Tibial nerve (tissue), 4 donors: ENCODE results near the gene CACNA1B. TPM values are rescaled to one million over a fixed set of nuclear protein-coding genes. Genes with fewer than 3 reads are reported as not detected.

Experiments used
- DNase-seq, 2 donors: peaks; one replicate each; pipeline ENCODE4 v3.0.0-alpha.2; 2019; ENCODE audit warnings: low spot score in 2 of 2
- H3K27ac ChIP-seq, 4 donors: fragments of 200-600 bp; sonication (generic) in 3 of 4; one replicate each; pipeline ENCODE4 v1.5.1; 2017 to 2019; ENCODE audit warnings: mild to moderate bottlenecking in 1 of 4
- H3K27me3 ChIP-seq, 2 donors: fragments of 200-600 bp; sonication (generic) in 1 of 2; one replicate each; pipeline versions ENCODE4 v1.5.1 to v1.6.0; 2017 to 2019
- H3K36me3 ChIP-seq, 3 donors: fragments of 200-600 bp; sonication (generic); one replicate each; pipeline ENCODE4 v1.5.1; 2018 to 2019
- H3K4me1 ChIP-seq, 4 donors: fragments of 200-600 bp; sonication (generic) in 3 of 4; one replicate each; pipeline ENCODE4 v1.5.1; 2017 to 2019
- H3K4me3 ChIP-seq, 4 donors: fragments of 200-600 bp; sonication (generic) in 3 of 4; one replicate each; pipeline ENCODE4 v1.5.1; 2017 to 2019; ENCODE audit warnings: mild to moderate bottlenecking in 1 of 4, moderate library complexity in 1 of 4
- H3K9me3 ChIP-seq, 4 donors: fragments of 200-600 bp; sonication (generic) in 3 of 4; one replicate each; pipeline ENCODE4 v1.5.1; 2017 to 2019
- CTCF ChIP-seq, 5 experiments: fragments of 200-600 bp in 3 of 5; fragments of 450-650 bp in 2 of 5; sonication (generic) in 3 of 5; IDR thresholded peaks; one replicate each; pipeline ENCODE4 v1.5.1; 2016 to 2019; ENCODE audit warnings: antibody characterized with exemption in 5 of 5, mild to moderate bottlenecking in 3 of 5, moderate library complexity in 2 of 5
- EP300 ChIP-seq, 2 donors: sonication (generic); formaldehyde crosslinking; IDR thresholded peaks; one replicate each; pipeline ENCODE4 v1.6.1; 2017; ENCODE audit warnings: antibody characterized with exemption in 2 of 2, mild to moderate bottlenecking in 1 of 2
- POLR2A ChIP-seq, 2 donors: fragments of 450-650 bp; IDR thresholded peaks; one replicate each; pipeline ENCODE4 v1.6.1; 2017; ENCODE audit warnings: antibody characterized with exemption in 2 of 2, mild to moderate bottlenecking in 2 of 2, moderate library complexity in 2 of 2
- WGBS, 2 donors: methylation state at CpG; one replicate each; pipeline ENCODE4 v1.1.5; 2018; 5-methylcytosine and 5-hydroxymethylcytosine counted together
- total RNA-seq, 4 donors: library from RNA; depleted of rRNA; stranded (reverse); fragments of >200 nt; gene quantifications; one replicate each; pipeline ENCODE4 v1.1.0, GENCODE V29; 2016

CACNA1B gene
- total RNA-seq, 4 donors from 2014 or later: under 0.01 TPM; not detected in 2

GRCh38 chr9:138100711-138101350 lies 223.2 kb downstream of the CACNA1B start:
- WGBS, 2 donors: 79 to 81% methylated on average over 29 to 30 of the region's 30 CpGs
- H3K27me3 ChIP-seq: no peaks in the 10 kb centered on the region
- DNase-seq: no peak

DNA sequence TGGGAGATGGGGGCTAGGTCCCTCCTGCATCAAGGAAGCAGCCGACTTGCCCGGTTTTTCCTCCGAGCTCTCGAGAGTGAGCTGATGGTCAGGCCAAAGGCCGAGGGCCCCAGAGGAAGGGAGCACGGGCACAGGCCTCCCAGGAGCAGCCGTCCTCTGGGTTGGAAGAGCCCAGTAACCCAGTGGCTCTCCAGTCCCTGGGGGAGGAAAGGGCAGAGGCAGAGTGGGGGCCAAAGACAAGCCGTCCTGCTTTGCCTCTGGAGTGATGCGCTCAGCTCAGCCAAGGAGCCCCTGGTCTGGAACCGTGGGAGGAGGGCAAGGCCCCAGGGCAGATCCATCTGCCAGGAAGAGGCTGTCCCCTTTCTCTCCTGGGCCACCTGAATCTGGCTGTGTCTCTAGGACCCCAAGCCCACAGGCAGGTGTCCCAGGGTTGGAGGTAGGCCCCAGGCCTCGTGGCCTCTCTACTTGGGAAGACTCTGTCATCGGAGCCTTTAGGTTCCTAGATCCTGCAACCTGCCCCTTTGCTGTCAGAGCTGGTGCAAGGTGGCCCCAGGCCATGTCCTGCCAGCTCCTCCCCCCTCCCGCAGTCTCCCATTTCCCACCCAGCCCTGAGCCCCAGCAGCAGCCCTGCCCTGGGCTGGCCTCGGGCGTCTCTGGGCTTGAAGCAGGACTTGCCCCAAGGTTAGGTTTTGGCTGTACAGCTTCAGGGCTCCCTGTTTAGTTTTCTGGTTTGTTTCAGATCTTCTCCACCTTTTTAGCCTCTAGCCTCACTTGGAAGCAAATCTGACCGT lies 224.1 kb downstream of the CACNA1B start:
- Histone ChIP-seq H3K27me3 (no peaks in the 10 kb centered on the region), H3K27ac (no peak overlapping the region), H3K4me3 (no peak overlapping the region), H3K36me3 (no peaks in the 10 kb centered on the region), H3K4me1 (no peaks in the 10 kb centered on the region), H3K9me3 (no peaks in the 10 kb centered on the region)
- 80 to 88% methylated on average over 14 to 16 of the region's 16 CpGs for WGBS, 2 donors
- TF ChIP-seq CTCF (IDR thresholded peaks at IDR 0.05) (no peak), POLR2A (IDR thresholded peaks at IDR 0.05) (no peak), EP300 (IDR thresholded peaks at IDR 0.05) (no peak)
- no peak for DNase-seq

More at GRCh38 chr9:138100711-138101350, 223.2 kb downstream of the CACNA1B start:
- Histone ChIP-seq H3K36me3 (no peaks in the 10 kb centered on the region), H3K27ac (no peak overlapping the region), H3K4me1 (no peaks in the 10 kb centered on the region), H3K4me3 (no peak overlapping the region), H3K9me3 (peaks cover 0 to 6% (median 0%) of the 10 kb centered on the region in 4 donors)
- no peak for TF ChIP-seq POLR2A (IDR thresholded peaks at IDR 0.05)
- TF ChIP-seq CTCF (IDR thresholded peaks at IDR 0.05): no peak
- no peak for TF ChIP-seq EP300 (IDR thresholded peaks at IDR 0.05)

GRCh38 chr9:138102246-138103051 lies 224.9 kb downstream of the CACNA1B start:
- no peaks in the 10 kb centered on the region for H3K27me3 ChIP-seq
- no peaks in the 10 kb centered on the region for H3K4me1 ChIP-seq
- TF ChIP-seq CTCF (IDR thresholded peaks at IDR 0.05) (no peak), POLR2A (IDR thresholded peaks at IDR 0.05) (no peak), EP300 (IDR thresholded peaks at IDR 0.05) (no peak)
- DNase-seq: no peak
- 72 to 73% methylated on average over 23 of the region's 23 CpGs for WGBS, 2 donors
- no peak overlapping the region for H3K27ac ChIP-seq
- no peaks in the 10 kb centered on the region for H3K36me3 ChIP-seq
- no peak overlapping the region for H3K4me3 ChIP-seq
- H3K9me3 ChIP-seq: no peaks in the 10 kb centered on the region

DNA sequence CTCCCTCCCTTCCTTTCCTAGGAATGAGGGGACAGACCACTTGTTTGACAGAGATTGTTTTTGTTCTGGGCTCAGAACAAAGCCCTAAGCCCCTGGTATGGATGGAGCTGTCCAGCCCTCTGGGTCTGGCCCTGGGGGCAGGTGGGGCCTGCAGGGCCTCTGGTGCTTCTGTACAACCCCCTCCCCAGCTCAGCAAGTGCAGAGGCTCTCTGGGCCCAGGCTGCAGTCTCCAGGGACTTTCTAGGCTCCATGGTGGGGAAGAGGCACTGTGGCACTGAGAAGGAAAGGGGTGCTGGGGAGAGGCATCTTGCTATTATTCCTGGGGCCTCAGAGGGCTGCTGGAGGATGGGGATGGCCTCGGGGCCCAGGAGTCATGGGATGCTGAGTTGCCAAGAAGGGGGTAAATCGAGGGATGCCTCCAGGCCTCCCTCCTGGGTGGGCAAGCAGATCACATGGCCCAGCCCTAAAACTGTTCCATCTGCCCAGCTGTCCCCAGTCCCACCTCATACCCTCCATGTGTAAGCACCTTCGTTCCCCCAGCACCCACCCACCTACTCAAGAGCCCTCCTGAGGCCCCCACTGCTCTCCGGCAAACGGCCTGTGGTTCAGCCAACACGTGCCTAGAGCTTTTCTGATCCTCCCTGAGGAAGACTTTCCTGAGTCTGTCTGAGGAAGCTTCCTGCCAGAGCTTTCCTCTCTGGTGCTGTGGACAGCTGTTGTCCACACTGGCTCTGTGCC lies 225.7 kb downstream of the CACNA1B start:
- WGBS, 2 donors: 62 to 63% methylated on average over 6 of the region's 6 CpGs
- Histone ChIP-seq H3K4me3 (no peak overlapping the region), H3K36me3 (no peaks in the 10 kb centered on the region), H3K27ac (no peak overlapping the region), H3K9me3 (no peaks in the 10 kb centered on the region), H3K27me3 (no peaks in the 10 kb centered on the region), H3K4me1 (no peaks in the 10 kb centered on the region)
- TF ChIP-seq POLR2A (IDR thresholded peaks at IDR 0.05): no peak
- TF ChIP-seq CTCF (IDR thresholded peaks at IDR 0.05): no peak
- no peak for TF ChIP-seq EP300 (IDR thresholded peaks at IDR 0.05)
- DNase-seq: no peak
